Calu3 (cell line): Measurements from ENCODE around the gene SIRT5. TPM values are rescaled to one million over a fixed set of nuclear protein-coding genes. Genes with fewer than 3 reads are reported as not detected.

Experiments used
- BruUV-seq: library from RNA; stranded (reverse); fragments of 400-500 nt; replicated peaks from 2 replicates; lab custom pipeline; 2021; lab: Mats Ljungman, UMichigan
- CTCF ChIA-PET: fragments of 300-600 bp; sonication (Branson Sonifier 250); formaldehyde crosslinking; loops from one replicate; lab custom pipeline; 2022; ENCODE audit warnings: antibody characterized with exemption; lab: Charles Lee
- DNase-seq: peaks from one replicate; pipeline ENCODE4 v3.0.0; 2022
- H3K27ac Mint-ChIP-seq: one replicate; pipeline ENCODE4 v1.8.0; 2022; ENCODE audit warnings: mixed read lengths; ENCODE audit not compliant: unreplicated experiment
- H3K27me3 Mint-ChIP-seq: one replicate; pipeline ENCODE4 v1.8.0; 2022; ENCODE audit warnings: mixed read lengths; ENCODE audit not compliant: unreplicated experiment
- H3K36me3 Mint-ChIP-seq: one replicate; pipeline ENCODE4 v1.8.0; 2022; ENCODE audit warnings: mild to moderate bottlenecking, moderate library complexity, mixed read lengths; ENCODE audit not compliant: insufficient read depth, unreplicated experiment
- H3K4me1 Mint-ChIP-seq: one replicate; pipeline ENCODE4 v1.8.0; 2022; ENCODE audit warnings: mild to moderate bottlenecking, low read depth, mixed read lengths; ENCODE audit not compliant: unreplicated experiment
- H3K4me3 Mint-ChIP-seq: one replicate; pipeline ENCODE4 v1.8.0; 2022; ENCODE audit warnings: mild to moderate bottlenecking, low read depth, moderate library complexity, mixed read lengths; ENCODE audit not compliant: unreplicated experiment
- H3K9me3 Mint-ChIP-seq: one replicate; pipeline ENCODE4 v1.8.0; 2022; ENCODE audit warnings: low read depth, mixed read lengths; ENCODE audit not compliant: unreplicated experiment
- CTCF ChIP-seq: fragments of 200-600 bp; IDR thresholded peaks from one replicate; pipeline ENCODE4 v1.8.0; 2022; ENCODE audit warnings: antibody characterized with exemption; ENCODE audit not compliant: unreplicated experiment
- intact Hi-C: fragments of 100-400 bp; cut with micrococcal nuclease; formaldehyde crosslinking; loops from one replicate; pipeline ENCODE4 v1.10.0; 2022; ENCODE audit not compliant: unreplicated experiment
- total RNA-seq: library from RNA; stranded (reverse); gene quantifications from 2 replicates; pipeline ENCODE4 v1.2.3, GENCODE V29; 2022

The SIRT5 gene
- total RNA-seq, 1 experiment from 2014 or later: 13.5 TPM

GRCh38 chr6:13526727-13527670 lies 47.4 kb upstream of the SIRT5 start:
- Mint-ChIP-seq H3K36me3 (no peaks in the 10 kb centered on the region), H3K27ac (no peak overlapping the region), H3K27me3 (no peaks in the 10 kb centered on the region), H3K9me3 (no peaks in the 10 kb centered on the region), H3K4me3 (no peak overlapping the region), H3K4me1 (no peaks in the 10 kb centered on the region)
- CTCF ChIA-PET: interaction anchor here (0.7 kb wide), 1 partner anchor 10 kb away, joined by 3 read pairs; no protein-coding TSS in a partner anchor
- no peak for DNase-seq
- BruUV-seq: no TSS peak
- intact Hi-C loops: no loop called here
- no peak for TF ChIP-seq CTCF

- Mint-ChIP-seq H3K27ac (no peak overlapping the region), H3K9me3 (no peaks in the 10 kb centered on the region), H3K27me3 (no peaks in the 10 kb centered on the region), H3K4me3 (no peak overlapping the region), H3K4me1 (no peaks in the 10 kb centered on the region), H3K36me3 (no peaks in the 10 kb centered on the region)
- no TSS peak for BruUV-seq
- CTCF ChIA-PET: interaction anchor here (0.7 kb wide), 1 partner anchor 10 kb away, joined by 3 read pairs; no protein-coding TSS in a partner anchor
- no peak for DNase-seq
- intact Hi-C loops: no loop called here
- TF ChIP-seq CTCF: no peak
Observed at GRCh38 chr6:13527671-13528056, 46.7 kb upstream of the SIRT5 start.

DNA sequence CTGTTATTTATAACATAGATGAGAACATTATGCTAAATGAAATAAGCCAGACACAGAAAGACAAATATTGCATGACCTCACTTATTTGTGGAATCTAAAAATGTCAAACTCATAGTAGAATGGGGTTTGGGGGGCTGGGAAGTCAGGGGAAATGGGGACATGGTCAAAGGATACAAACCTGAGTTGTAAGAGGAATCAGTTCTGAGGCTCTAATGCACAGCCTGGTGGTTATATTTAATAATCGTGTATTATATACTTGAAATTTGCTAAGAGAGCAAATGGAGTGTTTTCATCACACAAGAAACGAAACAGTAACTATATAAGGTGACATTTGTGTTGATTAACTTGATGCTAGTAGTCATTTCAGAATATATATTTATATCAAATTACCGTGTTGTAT lies 46.2 kb upstream of the SIRT5 start:
- Mint-ChIP-seq H3K9me3 (no peaks in the 10 kb centered on the region), H3K27ac (no peak overlapping the region), H3K4me1 (no peaks in the 10 kb centered on the region), H3K27me3 (no peaks in the 10 kb centered on the region), H3K4me3 (no peak overlapping the region), H3K36me3 (no peaks in the 10 kb centered on the region)
- no peak for TF ChIP-seq CTCF
- DNase-seq: no peak
- CTCF ChIA-PET: no interaction called here
- BruUV-seq: no TSS peak
- intact Hi-C loops: no loop called here

DNA sequence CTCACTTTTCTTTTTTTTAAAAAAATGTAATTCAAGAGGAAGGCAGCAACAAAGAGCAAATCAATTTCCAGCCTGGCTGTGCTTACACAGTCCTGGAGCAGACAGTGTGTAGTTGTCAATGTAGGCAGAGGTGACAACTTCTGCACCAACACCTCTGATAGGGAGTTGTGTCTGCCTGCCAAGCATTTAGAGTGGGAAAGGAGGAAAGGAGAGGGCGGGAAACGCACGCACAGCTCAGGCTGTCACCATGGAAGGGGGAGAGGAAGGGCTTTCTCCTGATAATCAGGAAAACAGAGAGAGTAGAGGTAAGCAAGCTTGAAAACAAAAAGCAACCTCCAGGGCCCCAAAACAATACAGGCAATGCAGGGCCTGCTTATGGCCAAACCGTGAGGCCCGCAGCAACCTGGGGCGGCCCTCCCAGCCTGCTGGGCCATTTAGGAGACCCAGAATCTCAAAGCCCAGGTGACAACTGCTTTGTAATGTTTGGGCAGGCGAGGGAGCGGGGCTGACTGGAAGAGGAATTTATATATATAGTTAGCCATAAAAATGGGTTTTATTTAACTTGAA lies 45.5 kb upstream of the SIRT5 start:
- Mint-ChIP-seq H3K4me3 (no peak overlapping the region), H3K9me3 (no peaks in the 10 kb centered on the region), H3K27ac (no peak overlapping the region), H3K36me3 (no peaks in the 10 kb centered on the region), H3K4me1 (no peaks in the 10 kb centered on the region), H3K27me3 (no peaks in the 10 kb centered on the region)
- TF ChIP-seq CTCF: no peak
- CTCF ChIA-PET: no interaction called here
- intact Hi-C loops: no loop called here
- BruUV-seq: no TSS peak
- no peak for DNase-seq
